ENCODE measurements around the gene ETHE1.
"Not testable (repeated sequence)": the region's sequence is repeated elsewhere in the genome, so short reads cannot be mapped to it uniquely, and the experiment has no call there.

Gene ETHE1

DNA sequence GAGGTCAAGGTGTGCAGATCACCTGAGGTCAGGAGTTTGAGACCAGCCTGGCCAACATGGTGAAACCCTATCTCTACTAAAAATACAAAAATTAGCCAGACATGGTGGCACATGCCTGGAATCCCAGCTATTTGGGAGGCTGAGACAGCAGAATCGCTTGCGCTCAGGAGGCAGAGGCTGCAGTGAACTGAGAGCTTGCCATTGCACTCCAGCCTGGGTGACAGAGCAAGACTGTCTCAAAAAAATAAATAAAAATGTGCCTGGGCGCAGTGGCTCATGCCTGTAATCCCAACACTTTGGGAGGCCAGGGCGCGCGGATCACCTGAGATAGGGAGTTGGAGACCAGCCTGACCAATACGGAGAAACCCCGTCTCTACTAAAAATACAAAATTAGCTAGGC is 3.3 kb downstream of the ETHE1 start:
- not testable (repeated sequence) for DNase-seq

DNA sequence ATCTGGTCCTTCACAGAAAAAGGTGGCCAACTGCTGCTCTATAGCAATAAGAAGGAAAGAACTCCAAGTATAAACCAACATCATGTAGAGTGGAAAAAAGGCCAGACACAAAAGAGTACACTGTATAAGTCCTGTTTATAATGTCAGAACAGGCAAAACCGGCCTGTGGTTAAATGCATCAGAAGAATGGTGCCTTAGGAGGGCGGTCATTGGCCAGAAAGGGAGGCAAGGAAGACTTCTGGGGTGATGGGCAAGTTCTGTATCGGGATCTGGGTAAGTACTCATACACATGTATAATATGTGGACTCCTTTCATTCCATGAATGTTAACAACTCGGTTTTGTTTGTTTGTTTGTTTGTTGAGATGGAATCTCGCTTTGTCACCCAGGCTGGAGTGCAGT is 4.1 kb downstream of the ETHE1 start:
- DNase-seq: no peak

DNA sequence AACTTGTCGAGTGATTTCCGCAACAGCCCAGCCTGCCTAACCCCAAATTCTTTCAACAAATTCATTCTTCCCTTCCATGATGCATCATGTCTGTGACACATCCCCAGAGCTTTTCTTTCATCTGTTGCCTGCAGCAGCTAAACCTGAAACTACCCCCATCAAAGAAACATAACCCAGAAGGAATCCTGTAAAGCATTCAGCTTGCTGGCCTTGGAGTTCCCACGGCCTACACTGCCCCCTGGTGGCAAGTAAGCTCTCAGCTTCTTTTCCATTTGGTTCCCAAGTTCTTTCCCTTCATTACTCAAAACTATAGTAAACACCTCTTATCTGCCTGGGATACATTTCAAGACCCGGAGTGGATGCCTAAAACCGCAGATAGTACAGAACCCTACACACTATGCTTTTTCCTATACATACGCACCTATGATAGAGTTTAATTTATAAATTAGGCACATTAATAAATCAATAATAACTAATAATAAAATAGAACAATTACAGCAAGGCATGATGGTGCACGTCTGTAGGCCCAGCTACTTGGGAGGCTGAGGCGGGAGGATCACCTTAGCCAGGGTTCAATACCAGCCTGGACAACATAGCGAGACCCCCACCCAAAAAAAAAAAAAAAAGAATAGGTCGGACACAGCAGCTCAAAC is 7.4 kb downstream of the ETHE1 start:
- DNase-seq: peak; percentile 82

DNA sequence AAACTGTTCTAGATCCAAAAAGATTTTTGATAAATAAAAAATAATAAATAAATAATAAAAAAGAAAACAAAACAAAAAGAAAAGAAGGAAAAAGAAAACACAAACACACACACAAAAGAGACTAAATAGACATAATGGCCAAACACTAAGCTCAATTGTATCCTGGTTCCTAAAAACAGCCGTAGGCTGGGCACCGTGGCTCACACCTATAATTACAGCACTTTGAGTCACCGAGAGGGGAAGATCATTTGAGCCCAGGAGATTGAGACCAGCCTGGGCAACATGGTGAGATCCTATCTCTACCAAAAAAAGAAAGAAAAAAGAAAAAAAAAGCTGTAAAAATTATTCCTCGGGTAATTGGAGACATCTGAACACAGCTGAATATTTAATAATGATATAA is 8.9 kb downstream of the ETHE1 start:
- no peak for DNase-seq

DNA sequence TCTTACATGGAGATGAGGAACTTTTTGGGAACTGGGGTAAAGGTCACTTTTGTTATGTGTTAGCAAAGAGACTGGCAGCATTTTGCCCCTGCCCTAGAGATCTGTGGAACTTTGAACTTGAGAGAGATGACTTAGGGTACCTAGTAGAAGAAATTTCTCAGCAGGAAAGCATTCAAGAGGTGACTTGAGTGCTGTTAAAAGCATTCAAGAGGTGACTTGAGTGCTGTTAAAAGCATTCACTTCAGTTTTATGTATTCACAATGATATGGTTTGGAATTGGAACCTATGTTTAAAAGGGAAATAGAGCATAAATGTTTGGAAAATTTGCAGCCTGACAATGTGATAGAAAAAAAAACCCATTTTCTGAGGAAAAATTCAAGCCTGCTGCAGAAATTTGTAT is 14.6 kb downstream of the ETHE1 start:
- DNase-seq: not testable (repeated sequence)

DNA sequence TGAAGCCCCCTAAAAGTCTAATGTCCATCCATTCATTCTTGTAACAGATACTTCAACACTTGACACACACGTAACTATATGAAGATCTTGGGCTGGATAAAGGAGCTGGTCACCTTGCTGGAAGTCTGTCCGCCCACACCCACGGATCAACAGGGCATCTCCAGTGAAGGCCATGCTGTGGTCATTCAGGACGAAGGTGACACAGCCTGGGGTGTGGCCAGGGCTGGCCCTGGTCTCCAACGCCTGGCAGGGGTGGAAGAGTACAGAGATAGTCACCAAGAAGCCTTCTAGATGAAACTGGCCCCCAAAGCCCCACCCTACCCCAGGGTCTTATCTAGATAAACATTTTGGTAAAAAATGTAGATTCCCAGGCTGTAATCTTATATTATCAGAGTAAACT is 15.7 kb downstream of the ETHE1 start:
- DNase-seq: no peak

DNA sequence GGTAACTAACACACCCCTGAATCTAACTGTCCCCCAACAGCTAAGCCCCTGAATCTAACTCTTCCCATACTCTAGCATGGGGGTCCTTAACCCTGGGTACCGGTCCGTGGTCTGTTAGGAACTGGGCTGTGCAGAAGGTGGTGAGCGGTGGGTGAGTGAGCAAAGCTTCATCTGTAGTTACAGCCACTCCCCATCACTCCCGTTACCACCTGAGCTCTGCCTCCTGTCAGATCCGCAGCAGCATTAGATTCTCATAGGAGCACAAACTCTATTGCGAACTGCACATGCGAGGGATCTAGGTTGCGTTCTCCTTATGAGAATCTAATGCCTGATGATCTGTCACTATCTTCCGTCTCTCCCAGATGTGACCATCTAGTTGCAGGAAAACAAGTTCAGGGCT is 16.3 kb downstream of the ETHE1 start:
- no peak for DNase-seq

DNA sequence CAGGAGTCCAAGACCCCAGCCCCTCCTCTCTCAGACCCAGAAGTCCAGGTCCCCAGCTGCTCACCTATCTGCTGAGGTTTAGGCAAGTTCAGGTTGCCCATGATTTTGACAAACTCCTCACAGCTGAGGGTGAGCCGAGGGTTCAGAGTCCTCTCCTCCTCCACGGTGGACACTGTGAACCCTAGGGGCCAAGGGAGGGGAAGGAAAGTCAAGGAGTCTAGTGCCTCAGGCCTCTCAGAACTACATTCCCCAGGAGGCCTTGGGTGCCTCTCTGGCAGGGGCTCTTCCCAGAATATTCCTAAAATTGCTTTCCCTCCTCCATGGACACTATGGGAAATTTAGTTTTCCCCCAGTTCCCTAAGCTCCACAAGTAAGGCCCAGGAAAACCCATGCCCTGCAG is 19.1 kb downstream of the ETHE1 start:
- no peak for DNase-seq

DNA sequence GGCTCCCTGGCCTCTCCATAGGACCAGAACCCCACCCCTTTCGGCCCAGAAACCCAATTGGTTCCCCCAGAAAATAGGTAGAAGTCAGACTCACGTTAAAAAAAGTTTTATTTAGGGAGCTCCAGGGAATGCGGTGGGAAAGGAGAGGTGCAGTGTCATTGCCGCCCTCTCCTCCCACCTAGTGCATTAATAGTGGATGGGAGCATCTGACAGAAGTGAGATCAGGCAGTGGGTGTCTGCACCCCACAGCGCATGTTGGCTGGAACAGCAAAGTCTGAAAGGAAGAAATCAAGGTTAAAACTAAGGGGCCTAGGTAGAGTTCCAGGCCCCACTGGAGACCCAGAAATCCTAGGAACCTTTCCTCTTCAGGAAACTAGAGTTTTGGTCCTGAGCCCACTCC is 20.4 kb downstream of the ETHE1 start:
- no peak for DNase-seq

DNA sequence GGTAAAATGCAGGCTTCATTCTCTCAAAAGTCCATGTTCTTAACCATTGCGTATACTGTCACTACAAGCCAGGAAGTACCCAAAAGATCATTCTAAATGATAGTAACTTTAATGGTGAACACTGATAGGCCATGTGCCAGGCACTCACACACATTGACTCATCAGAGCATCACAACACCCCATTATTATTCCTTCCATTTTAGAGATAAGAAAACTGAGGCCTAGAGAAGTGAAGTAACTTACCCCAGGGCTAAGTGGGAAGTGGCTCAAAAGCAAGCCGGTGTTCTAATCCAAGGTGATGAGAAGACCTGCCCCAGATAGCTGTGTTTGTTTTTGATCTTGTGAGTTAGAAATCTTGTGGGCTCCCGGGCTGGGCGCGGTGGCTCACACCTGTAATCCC is 21.1 kb downstream of the ETHE1 start:
- DNase-seq: no peak

DNA sequence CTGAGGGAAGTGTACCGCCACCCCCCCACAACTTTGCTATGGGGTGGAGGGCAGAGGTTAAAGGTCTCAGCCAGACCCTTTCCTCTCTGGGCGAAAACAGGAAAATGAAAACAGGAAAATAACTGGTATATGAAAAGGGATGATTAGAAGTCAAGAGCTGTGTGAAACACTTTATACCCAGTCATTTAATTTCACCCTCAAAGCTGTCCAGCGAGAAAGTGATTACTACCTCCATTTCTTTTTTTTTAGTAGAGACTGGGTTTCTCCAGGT is 21.9 kb downstream of the ETHE1 start:
- DNase-seq: no peak

DNA sequence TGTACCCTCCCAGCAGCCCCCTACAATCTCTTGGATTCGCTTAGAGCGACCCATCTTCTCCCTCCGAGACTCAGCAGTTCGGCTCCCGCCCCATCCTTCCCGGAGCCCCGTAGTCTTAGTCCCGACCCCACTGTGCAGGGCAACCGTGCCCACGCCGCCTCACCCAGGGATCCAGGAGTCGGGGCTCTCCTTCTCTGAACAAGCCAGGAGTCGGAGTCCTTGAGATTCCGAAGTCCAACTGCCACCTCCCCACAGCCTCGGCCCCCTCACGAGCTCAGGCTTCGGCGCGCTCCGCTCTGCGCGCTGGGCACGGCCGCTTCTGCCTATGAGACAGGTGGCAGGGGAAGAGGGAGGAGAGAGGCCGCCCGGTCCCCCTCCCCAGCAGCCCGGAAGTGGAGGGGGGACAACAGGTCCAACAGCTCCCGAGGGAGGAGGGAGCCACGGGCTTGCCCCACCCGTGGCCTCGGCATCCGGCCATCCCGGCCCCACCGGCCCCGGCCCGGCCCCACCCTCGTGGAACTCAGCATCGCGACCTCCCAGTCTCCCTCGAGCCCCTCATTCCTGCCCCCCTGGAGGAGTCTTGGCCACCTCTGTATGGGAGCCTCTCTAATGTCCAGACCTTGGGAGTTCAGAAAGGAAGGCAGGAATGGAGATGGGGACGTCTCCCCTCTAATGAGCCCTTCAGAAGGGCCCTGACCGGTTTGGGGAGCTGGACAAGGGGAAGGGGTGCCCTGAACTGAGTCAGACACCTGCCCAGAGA is 22.4 kb downstream of the ETHE1 start, which contains the start of gene PHLDB3:
PHLDB3 (minus strand) TSS at position 321 of the 760 bp plus-strand sequence. CDS start 628 bp downstream, outside the sequence.
- peak; percentile 57 for DNase-seq

DNA sequence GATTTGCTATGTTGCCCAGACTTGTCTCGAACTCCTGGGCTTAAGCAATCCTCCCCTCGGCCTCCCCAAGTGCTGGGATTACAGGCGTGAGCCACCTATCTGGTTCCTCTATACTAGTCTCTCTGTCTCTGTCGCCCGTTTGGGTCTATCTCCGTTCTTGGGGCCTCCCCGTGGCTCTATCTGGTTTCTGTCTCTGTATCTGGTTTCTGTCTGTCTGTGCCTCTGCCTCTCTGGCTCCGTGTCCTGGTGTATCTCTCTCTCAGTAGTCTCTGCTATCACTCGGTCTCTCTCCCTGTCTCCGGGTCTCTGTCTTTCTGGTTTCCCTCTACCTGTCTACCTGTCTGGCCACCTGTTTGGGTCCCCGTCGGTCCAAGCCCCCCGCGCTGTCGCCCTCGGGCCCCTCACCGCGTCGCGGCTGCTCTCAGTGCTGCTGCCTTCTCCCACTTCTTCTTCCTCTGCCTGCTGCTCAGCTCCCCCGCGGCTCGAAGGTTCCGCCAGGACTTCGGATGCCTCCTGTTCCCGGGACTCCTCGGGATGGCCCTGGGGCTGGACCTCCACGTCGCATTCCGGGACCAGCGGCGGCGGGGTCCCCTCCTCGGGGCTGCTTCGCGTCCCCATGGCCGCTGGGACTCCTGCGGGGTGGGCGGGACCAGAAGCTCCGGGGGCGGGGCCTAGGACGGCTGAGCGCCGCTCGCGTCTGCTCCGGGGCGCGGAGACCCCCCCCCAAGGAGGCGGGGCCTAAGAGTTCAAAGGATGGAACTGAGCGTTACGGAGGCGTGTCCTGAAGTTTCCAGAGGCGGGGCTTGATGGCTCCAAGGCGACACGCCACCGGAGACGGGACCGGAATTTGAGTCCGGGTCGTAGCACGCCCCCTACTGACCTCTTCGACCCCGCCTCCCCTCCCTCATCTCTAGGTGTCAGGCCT is 23.2 kb downstream of the ETHE1 start:
- DNase-seq: peak; percentile 100

DNA sequence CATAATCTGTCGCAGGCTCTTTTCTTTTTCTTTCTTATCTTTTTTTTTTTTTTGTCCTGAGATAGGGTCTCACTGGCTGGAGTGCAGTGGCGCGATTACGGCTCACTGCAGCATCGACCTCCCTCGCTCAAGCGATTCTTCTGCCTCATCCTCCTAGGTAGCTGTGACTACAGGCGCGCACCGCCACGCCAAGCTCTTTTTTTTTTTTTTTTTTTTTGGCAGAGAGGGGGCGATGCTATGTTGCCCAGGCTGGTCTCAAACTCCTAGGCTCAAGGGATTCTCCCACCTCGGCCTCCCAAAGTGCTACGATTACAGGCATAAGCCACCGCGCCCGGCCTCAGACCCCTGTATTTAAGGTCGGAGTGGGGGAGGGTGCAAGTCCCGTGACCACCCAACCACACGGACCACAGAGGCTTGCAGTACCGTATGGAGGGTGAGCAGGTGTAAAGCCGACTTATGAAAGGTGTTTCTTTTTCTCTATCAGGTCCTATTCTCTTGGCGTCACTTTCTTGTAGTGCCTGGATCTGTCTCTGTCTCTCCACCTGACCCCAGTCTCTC is 24.5 kb downstream of the ETHE1 start:
- DNase-seq: no peak

DNA sequence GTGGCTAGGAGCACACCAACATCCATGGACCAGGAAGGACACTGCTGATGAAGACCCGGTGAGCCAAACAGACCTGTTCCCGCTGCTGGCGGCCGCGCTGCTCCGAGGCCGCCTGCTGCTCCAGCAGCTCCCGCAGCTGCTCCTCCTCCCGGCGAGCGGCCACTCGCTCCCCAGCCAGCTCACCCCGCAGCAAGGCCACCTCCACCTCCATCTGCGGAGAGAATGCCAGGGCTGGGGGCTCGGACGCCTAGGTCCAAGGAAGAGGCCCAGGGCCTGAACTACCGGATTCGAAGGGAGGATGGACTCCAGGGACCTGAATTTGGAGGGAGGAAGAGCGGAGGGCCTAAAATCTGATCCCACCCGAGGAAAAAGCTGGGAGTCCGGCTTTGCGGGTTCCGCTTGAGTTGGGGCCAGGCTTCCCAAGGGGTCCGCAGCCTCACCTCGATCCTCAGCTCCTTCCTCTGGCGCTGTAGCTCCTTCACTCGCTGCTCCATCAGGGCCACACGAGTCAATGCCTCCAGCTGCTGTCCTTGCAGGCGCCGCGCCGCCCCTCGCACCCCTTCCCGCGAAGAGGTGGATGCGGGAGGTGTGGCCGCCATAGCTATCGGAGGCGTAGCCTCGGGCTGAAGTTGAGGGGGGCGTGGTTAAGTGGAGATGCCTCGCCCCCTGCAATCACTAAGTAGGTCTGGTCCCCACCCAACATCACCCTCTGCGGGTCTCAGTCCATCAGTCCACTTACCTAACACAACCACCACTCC is 25.2 kb downstream of the ETHE1 start:
- DNase-seq: no peak

DNA sequence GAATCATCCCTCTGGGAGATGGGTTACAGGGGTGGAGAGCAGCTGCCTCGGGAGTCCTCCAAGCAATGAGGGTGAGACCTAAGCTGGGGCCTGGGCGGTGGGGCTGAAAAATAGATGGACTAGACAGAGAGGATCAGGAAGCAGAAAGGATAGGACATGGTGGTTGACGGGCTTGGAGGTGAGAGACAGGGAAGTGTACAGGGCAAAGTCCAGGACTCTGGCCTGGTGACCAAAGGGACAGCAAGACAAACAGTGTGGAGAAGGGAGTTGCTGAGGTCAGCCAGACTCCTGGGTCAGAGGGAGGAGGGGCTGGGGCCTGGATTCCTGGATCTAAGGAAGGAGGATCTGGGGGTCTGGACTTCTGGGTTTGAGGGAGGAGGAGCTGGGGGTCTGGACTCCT is 28.0 kb downstream of the ETHE1 start:
- DNase-seq: no peak

DNA sequence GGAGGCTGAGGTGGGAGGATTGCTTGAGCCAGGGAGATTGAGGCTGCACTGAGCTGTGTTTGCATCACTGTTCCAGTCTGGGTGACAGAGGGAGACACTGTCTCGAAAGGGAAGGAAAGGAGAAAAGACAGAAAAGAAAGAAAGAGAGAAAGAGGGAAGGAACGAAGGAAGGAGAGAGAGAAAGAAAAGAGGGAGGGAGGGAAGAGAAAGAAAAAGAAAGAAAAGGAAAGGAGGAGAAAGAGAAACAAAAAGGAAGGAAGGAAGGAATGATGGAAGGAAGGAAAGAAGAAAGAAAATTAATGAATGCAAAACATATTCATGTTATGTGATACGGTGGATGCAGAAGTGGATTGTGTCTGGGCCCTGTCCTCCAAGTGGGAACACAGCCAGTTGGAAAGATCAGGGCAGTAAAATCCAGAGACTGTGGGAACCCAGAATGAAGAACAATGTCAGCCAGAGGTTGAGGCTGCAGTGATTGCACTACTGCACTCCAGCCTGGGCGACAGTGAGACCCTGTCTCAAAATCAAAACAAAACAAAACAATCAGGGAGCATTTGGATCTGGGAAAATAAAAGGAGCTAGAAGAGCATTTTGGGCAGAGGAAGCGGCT is 28.7 kb downstream of the ETHE1 start:
- DNase-seq: no peak

DNA sequence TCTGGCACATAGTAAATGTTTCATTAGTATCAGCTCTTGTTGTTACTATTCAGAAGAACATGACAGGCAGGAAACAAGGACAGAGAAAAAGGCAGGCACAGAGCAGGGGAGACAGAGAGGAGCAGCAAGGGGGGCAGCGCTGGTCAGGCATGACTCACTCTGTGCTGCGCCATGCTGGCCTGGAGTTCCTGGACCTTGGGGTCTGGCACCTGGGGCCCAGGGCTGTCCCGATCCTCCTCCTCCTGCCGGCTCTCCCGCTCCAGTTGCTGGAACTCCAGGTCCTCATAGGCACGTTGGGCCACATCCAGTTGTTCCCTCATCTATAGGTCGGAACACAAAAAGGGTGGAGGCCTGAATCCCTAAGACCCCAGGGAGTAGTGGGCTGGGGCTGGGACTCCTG is 30.0 kb downstream of the ETHE1 start:
- DNase-seq: no peak

DNA sequence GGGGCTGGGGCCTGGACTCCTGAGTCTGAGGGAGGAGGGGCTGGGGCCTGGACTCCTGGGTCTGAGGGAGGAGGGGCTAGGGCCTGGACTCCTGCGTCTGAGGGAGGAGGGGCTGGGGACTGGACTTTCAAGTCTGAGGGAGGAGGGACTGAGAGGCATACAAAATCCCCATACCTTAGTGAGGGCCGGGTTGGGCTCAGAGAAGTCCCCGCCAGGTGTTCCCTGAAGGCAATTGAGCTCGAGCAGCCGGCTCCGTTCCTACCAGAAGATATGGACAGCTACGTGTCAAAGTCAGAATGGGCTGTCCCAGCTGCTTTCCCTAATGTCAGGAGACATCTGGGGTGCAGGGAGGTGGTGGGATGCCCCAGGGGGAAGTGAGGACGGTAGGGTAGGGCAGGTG is 31.9 kb downstream of the ETHE1 start:
- DNase-seq: no peak

DNA sequence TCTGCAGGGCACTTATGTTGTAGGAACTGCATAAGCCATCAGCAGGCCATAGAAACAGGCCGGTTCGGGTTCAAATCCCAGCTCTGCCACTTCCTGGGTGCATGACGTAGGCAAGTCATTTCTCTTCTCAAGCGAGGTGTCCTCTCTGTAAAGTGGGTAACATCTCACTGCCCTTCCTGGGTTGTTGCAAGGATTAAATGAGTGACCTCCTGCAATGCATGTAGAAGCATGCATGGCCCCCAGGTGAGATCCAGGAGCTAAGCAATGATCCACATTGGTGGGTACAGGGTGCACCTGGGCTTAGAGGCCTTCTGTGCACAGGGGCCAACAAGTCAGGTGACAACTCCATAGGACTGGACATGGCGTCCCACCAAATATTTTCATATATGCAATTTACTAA is 36.2 kb downstream of the ETHE1 start:
- DNase-seq: no peak

DNA sequence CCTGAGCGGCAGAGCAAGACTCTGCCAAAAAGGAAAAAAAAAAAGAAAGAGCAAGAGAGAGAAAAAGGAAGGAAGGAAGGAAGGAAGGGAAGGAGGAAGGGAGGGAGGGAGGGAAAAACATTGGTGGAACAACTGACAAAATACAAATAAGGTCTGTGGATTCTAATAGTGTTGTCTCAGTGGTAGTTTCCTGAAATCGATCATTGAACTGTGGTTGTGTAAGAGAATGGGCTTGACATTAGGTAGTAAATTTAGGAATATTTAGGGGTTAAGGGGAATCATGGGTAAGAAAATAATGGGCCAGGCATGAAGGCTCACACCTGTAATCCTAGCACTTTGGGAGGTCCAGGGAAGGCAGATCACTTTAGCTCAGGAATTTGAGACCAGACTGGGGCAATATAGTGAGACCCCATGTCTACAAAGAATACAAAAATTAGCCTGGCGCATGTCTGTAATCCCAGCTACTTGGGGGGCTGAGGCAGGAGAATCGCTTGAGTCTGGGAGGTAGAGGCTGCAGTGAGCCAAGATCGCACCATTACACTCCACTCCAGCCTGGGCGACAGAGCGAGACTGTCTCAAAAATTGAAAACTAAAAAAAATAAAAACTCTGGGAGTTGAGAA is 36.9 kb downstream of the ETHE1 start:
- no peak for DNase-seq

DNA sequence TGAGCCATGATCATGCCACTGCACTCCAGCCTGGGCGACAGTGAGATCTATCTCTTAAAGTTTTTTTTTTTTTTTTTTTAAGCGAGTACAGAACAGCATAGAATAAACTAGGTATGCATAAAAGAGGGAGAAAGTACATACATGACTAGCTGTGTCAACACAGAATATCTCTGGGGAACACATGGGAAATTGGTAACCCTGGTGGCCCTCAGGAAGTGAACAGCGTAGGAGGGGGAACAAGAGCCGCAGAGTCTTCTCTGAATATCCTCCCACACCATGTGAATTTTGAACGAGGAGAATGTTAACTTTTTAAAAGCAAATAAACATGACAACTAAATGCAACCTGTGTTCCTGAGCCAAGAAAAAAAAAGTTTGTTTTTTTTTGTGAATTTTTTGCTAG is 37.7 kb downstream of the ETHE1 start:
- DNase-seq: no peak

Data from stimulated activated CD4-positive, alpha-beta T cell treated with anti-CD3 and anti-CD28 coated beads, Interleukin-4, amount 100 ng/mL, for 1 hour (primary cell).